DLD1 (cell line): ENCODE measurements around the gene AACS.
"Not testable (repeated sequence)": the region's sequence is repeated elsewhere in the genome, so short reads cannot be mapped to it uniquely, and the experiment has no call there.

Experiments
- in situ Hi-C: cut with HindIII; loops from 2 replicates; pipeline ENCODE4 v1.10.0; 2017; ENCODE audit warnings: low sequenced_read_pairs

Gene AACS

GRCh38 chr12:125055591-125055990 is 9.6 kb upstream of the AACS start:
- in situ Hi-C loops, result no loop called here

DNA sequence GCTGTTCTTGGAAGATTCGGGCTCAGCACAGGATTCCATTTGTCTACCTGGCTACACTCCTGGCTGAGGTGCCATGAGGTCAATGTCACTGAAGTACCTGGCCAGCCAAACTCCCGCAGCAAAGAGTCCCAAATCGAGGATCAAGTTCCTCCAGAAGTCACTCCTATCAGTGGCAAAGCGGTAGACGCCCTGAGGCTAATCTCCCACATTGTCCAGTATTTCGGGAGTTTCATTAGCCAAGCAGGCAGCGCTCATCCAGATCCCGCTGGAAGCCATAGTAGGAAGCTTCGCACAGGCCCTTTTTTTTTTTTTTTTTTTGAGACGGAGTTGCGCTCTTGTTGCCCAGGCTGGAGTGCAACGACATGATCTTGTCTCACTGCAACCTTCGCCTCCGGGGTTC is 8.9 kb upstream of the AACS start:
- in situ Hi-C loops, result no loop called here

- in situ Hi-C loops, result no loop called here
These were observed 7.5 kb upstream of the AACS start for GRCh38 chr12:125057708-125058107.

- in situ Hi-C loops, result no loop called here
These were observed 4.0 kb upstream of the AACS start for GRCh38 chr12:125061229-125061628.

DNA sequence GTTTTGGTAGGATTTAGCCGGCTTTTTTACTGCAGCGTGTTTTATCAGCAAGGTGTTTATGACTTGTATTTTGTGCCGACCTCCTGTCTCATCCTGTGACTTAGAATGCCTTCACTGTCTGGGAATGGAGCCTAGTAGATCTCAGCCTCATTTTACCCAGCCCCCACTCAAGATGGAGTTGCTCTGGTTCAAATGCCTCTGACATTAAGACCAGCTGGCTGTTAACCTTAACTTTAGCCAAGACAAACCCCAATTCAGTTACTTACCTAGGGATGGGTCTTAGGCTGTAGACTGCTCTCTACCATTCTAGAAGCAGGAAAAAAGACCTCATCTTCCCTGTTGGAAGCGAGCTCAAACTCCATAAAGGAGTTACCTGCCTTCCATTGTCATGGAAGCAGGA is 1.7 kb upstream of the AACS start:
- in situ Hi-C loops, result not testable (repeated sequence)

GRCh38 chr12:125064492-125064891 is 743 bp upstream of the AACS start:
- in situ Hi-C loops, result no loop called here

GRCh38 chr12:125065919-125066570 is 810 bp downstream of the AACS start:
- in situ Hi-C loops, result no loop called here

DNA sequence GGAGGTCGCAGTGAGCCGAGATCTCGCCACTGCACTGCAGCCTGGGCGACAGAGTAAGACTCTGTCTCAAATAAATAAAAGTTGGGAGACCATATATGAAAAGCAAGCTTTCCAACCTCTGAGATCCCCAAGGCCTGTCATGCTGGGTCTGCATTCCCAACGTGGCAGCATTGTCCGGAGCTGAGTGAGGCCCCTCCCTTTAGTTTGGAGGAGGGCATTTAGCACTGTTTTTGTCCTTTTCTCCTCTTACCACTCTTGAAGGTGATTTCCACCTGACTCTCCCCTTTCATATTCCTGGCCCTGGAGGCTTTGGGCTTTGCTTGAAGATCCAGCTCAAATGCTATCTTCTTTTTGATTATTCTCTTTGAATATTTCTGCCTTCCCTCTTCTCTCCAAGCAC is 3.2 kb downstream of the AACS start:
- in situ Hi-C loops, result no loop called here

DNA sequence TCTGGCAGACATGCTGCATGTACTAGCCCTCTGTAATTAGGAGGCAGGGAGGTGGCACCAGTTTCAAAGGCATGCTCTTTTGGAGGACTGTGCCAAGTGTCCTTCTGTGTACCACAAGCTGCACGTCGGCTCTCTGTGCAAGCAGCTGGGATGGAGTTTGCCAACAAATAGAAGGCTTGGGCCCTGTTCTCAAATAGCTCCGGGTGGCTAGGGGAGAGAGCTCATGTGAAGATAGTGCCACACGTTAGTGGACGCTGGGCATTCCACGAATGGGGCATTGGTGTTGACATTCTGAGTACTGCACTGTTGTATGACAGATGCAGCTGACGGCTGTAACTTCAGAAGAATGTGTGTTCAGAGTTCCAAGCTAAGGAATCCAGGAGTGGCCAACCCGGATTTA is 4.4 kb downstream of the AACS start:
- in situ Hi-C loops, result no loop called here

- in situ Hi-C loops, result no loop called here
These were observed 4.9 kb downstream of the AACS start for GRCh38 chr12:125070112-125070511.

GRCh38 chr12:125070661-125071390 is 5.6 kb downstream of the AACS start:
- in situ Hi-C loops, result no loop called here

DNA sequence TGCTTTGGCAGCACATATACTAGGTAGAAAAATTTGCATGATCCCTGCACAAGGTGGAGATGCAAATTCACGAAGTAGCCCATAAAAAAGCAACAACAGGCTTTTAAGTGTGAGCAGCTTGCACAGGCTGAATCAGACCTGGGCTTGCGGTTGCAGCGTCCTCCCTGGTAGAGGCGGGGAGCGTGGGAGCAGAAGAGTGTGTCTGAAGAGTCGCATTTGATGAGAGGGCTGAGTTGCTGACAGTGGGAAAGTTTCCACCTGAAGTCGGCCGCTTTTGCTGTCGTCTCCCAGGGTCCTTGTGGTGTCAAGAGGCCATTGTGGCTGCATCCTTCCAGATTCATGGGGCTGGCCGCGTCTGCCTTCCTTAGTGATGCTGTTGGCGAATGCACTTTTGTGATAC is 6.2 kb downstream of the AACS start:
- in situ Hi-C loops, result no loop called here

DNA sequence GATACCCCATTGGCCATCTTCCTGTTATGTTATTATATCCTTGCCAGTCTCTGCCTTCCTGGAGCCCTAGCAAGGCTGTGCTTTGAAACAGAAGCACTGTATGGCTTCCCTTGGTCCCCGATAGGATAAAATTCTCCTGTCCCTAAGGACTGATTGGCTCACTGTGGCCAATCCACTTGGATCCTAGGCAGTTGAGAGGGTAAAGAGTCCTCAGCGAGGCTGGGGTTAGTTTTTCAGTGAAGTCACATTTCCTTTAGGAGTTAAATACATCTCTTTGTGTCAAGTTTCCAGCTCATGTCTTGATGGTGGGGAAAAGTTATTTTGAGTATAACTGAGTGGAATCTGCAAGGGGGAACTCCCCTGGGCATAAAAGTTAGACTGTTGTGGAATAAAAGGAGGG is 7.3 kb downstream of the AACS start:
- in situ Hi-C loops, result no loop called here

- in situ Hi-C loops, result not testable (repeated sequence)
These were observed 9.1 kb downstream of the AACS start for GRCh38 chr12:125074294-125074693.

DNA sequence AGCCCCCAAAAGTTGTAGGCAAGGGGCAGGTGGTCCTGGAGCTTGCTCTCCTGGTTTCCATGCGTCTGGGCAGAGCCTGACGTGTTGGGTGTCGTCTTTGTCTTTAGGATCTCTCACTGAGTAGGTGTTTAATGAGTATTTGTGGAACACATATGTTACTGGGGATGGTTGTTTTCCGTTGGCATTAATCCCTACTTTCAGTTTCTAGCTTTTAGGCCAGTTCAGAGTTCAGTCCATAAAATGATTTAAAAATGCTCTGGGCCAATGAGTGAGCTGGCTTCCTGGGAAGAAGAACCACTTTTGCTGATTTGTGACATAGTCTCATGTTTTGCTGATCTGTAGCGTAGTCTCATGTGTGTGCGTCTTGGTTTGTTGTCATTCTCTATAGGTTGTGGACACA is 10.9 kb downstream of the AACS start:
- in situ Hi-C loops, result no loop called here

DNA sequence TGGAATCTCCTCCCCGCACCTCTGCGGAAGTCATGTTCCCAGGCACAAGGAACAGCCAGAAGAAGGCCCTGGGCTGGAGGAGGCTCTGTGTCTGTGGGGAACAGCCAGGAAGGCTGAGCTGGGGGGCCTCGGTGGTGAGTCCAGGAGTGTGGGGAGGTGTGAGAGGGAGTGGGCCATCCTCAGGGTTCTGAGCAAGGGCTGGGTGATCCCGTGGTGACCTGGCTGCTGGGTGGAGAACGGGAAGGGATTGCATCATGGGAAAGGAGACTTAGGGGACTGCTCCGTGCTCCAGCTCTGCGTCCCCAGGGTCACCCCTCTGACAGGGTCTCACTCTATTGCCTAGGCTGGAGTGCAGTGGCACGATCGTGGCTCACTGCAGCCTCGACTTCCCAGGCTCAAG is 13.8 kb downstream of the AACS start:
- in situ Hi-C loops, result no loop called here

GRCh38 chr12:125079648-125080645 is 14.7 kb downstream of the AACS start:
- in situ Hi-C loops, result no loop called here

DNA sequence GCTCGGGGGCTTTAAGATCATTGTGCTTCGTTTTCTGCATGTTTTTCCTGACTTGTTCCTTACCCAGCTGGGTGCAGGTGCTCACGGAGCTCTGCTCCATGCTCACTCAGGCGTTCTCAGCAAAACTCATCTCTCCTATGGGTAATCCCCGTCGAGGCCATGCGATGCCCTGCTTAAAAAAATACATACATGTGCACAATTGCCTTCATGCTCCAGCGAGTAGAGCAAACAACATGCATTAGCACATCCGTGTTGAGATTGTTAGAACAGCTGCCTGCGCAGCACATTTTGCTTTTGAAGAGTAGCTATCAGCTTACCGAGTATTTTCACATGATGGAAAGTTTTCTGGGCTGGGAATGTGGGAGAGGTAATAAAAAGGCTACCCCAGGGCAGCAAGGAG is 16.2 kb downstream of the AACS start:
- in situ Hi-C loops, result no loop called here

DNA sequence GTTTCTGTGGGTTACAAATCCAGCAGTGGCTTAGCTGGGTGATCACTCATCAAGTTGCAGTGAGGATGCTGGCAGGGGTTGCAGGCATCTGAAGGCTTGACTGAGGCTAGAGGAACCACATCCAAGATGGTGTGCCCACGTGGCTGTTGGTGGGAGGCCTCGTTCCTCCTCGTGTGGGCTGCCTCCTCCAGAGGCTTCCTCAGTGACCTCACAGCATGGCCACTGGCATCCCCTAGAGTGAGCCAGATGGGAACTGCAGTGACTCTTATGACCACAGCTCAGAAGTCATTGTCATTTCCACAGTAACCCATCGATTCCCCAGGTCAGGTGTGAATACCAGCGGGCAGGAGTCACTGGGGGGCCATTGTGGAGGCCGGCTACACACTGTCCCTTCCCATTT is 17.8 kb downstream of the AACS start:
- in situ Hi-C loops, result no loop called here

DNA sequence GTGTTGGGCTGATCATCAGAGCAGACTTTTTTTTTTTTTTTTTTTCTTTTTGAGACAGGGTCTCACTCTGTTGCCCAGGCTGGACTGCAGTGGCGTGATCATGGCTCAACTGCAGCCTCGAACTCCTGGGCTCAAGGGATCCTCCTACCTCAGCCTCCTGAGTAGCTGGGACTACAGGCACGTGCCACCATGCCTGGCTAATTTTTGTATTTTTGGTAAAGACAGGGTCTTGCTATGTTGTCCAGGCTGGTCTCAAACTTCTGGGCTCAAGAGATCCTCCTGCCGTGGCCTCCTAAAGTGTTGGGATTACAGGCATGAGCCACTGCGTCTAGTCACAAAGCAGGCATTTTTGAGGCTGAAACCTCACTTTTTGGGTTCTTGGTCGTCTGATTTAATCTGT is 23.0 kb downstream of the AACS start:
- in situ Hi-C loops, result not testable (repeated sequence)

GRCh38 chr12:125089083-125089482 is 23.8 kb downstream of the AACS start:
- in situ Hi-C loops, result no loop called here

DNA sequence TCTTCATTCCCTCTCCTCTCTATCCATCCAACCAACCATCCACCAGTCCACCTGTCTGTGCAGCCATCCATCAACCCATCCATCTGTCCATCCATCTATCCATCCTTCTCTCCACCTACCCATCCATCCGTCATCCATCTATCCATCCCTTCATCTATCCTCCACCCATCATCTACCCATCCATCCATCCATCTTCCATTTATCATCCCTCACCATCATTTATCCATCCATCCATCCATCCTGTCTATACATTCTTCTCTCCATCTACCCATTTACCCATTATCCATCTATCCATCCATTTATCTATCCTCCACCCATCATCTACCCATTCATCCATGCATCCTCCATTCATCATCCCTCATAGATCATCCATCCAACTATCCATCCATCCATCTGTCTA is 24.4 kb downstream of the AACS start:
- in situ Hi-C loops, result no loop called here
